Astrocyte (in vitro differentiated cells and primary cell): ENCODE results near the gene GBE1. TPM values are rescaled to one million over a fixed set of nuclear protein-coding genes. Genes with fewer than 3 reads are reported as not detected.

Experiments
- DNase-seq: peaks from one replicate; pipeline ENCODE4 v3.0.0-alpha.2; 2010; ENCODE audit warnings: low read depth
- FAIRE-seq: peaks from 2 replicates; lab custom pipeline; 2011; peaks lifted over from hg19 to GRCh38; lab: Jason Lieb, UNC
- H2AFZ ChIP-seq: 2 replicates; pipeline ENCODE4 v1.6.0; 2012; ENCODE audit warnings: low read depth, low read length, inconsistent platforms
- H3K27ac ChIP-seq: 2 replicates; pipeline ENCODE4 v1.5.1; 2011; ENCODE audit warnings: low read depth, low read length, inconsistent platforms
- H3K27me3 ChIP-seq: 2 replicates; pipeline ENCODE4 v1.6.0; 2011; ENCODE audit warnings: low read length, inconsistent platforms; ENCODE audit not compliant: insufficient read depth
- H3K36me3 ChIP-seq: 2 replicates; pipeline ENCODE4 v1.5.1; 2011; ENCODE audit warnings: low read length, inconsistent platforms; ENCODE audit not compliant: insufficient read depth
- H3K4me1 ChIP-seq: 2 replicates; pipeline ENCODE4 v1.5.1; 2011; ENCODE audit warnings: low read length, inconsistent platforms; ENCODE audit not compliant: insufficient read depth
- H3K4me2 ChIP-seq: 2 replicates; pipeline ENCODE4 v1.6.0; 2012; ENCODE audit warnings: low read length, inconsistent platforms
- H3K4me3 ChIP-seq: 2 replicates; pipeline ENCODE4 v1.5.1; 2011; ENCODE audit warnings: low read depth, mild to moderate bottlenecking, low read length, inconsistent platforms; ENCODE audit not compliant: insufficient read depth
- H3K79me2 ChIP-seq: 2 replicates; pipeline ENCODE4 v1.6.0; 2012; ENCODE audit warnings: mild to moderate bottlenecking, low read length, inconsistent platforms; ENCODE audit not compliant: insufficient read depth
- H3K9ac ChIP-seq: 2 replicates; pipeline ENCODE4 v1.6.0; 2012; ENCODE audit warnings: mild to moderate bottlenecking, low read length, inconsistent platforms
- H3K9me3 ChIP-seq: 2 replicates; pipeline ENCODE4 v1.5.1; 2012; ENCODE audit warnings: low read depth, mild to moderate bottlenecking, low read length, inconsistent platforms; ENCODE audit not compliant: insufficient read depth
- H4K20me1 ChIP-seq: 2 replicates; pipeline ENCODE4 v1.6.0; 2012; ENCODE audit warnings: low read length, inconsistent platforms; ENCODE audit not compliant: insufficient read depth
- H3K27ac Mint-ChIP-seq: one replicate; pipeline ENCODE4 v1.8.0; 2021; ENCODE audit warnings: mild to moderate bottlenecking, mixed read lengths; ENCODE audit not compliant: unreplicated experiment
- H3K27me3 Mint-ChIP-seq: one replicate; pipeline ENCODE4 v1.8.0; 2021; ENCODE audit warnings: low read depth, mixed read lengths; ENCODE audit not compliant: unreplicated experiment
- H3K36me3 Mint-ChIP-seq: one replicate; pipeline ENCODE4 v1.8.0; 2021; ENCODE audit warnings: low read depth, mixed read lengths; ENCODE audit not compliant: unreplicated experiment
- H3K4me1 Mint-ChIP-seq: one replicate; pipeline ENCODE4 v1.8.0; 2021; ENCODE audit warnings: low read depth, mixed read lengths; ENCODE audit not compliant: unreplicated experiment
- H3K4me3 Mint-ChIP-seq: one replicate; pipeline ENCODE4 v1.8.0; 2021; ENCODE audit warnings: mild to moderate bottlenecking, moderate library complexity, mixed read lengths; ENCODE audit not compliant: unreplicated experiment
- H3K9me3 Mint-ChIP-seq: one replicate; pipeline ENCODE4 v1.8.0; 2021; ENCODE audit warnings: mild to moderate bottlenecking, mixed read lengths; ENCODE audit not compliant: unreplicated experiment
- EZH2 ChIP-seq: IDR thresholded peaks from 2 replicates; pipeline ENCODE4 v1.6.1; 2012; ENCODE audit warnings: mild to moderate bottlenecking, low read length, inconsistent platforms; ENCODE audit not compliant: insufficient read depth
- total RNA-seq: library from RNA; stranded (reverse); gene quantifications from 2 replicates; pipeline ENCODE4 v1.2.1, GENCODE V29; 2021
- TF ChIP-seq, protein P1 (sequence below): IDR thresholded peaks from 2 replicates; pipeline ENCODE4 v1.5.1; 2011; ENCODE audit warnings: low read depth, mild to moderate bottlenecking, inconsistent platforms, low read length, moderate library complexity; ENCODE audit not compliant: insufficient read depth

Gene GBE1
- total RNA-seq, 1 donor from 2014 or later: 58.6 TPM

DNA sequence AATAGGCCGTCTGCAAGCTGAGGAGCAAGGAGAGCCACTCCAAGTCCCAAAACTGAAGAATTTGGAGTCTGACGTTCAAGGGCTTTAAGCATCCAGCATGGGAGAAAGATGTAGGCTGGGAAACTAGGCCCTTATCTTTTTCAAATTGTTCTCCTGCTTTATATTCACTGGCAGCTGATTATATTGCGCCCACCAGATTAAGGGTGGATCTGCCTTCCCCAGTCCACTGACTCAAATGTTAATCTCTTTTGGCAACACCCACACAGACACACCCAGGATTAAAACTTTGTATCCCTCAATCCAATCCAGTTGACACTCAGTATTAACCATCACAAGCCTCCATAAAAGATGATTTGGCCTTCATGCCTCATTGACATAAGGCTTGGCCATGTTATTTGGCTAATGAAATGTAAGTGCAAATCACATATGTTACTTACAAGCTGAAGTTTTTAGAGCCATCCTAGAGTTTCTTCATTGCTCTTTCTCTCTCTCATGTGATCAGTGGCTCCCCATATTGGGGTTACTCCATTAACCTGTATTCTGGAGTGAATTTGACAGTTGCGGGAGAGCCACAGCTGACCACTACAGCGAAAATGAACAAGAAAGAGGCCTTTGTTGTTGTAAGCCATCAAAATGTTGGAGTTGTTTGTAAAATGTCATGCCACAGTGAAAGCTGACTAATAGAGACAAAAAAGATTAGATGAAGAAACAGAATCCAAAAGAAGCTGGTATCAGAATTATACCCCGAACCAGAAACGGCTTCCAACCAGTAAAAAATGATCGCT is 61.7 kb downstream of the GBE1 start:
- FAIRE-seq: no peak
- no peak for TF ChIP-seq EZH2

DNA sequence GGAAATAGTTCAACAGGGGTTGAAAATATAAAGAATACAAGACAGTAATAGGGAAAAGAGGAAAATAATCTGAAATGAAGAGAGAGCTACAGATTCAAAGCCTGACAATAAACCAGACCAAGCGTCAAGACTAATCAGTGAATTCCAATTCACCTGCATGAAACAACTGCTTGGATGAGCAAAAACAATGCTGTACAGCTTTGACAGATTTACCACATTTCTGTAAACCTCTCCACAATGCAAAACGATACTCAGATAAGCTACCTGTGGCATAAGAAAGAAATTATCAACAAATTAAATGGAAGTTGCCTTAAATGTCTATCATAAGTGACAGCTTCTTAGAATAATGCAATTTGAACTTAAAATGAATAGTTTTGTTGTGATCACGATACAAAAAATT is 65.4 kb downstream of the GBE1 start:
- peaks cover 1% of the 10 kb centered on the region for H3K4me1 Mint-ChIP-seq
- DNase-seq: no peak

More for the DNA sequence above, 61.7 kb downstream of the GBE1 start:
- no peaks in the 10 kb centered on the region for H4K20me1 ChIP-seq
- no peaks in the 10 kb centered on the region for H3K36me3 ChIP-seq
- H3K4me1 ChIP-seq: no peaks in the 10 kb centered on the region
- H2AFZ ChIP-seq: no peak overlapping the region
- DNase-seq: no peak
- Mint-ChIP-seq H3K27me3 (no peaks in the 10 kb centered on the region), H3K4me3 (no peak overlapping the region), H3K9me3 (no peaks in the 10 kb centered on the region), H3K27ac (no peak overlapping the region), H3K36me3 (no peaks in the 10 kb centered on the region), H3K4me1 (no peaks in the 10 kb centered on the region)
- no peak overlapping the region for H3K27ac ChIP-seq
- H3K79me2 ChIP-seq: no peaks in the 10 kb centered on the region
- H3K9me3 ChIP-seq: no peaks in the 10 kb centered on the region
- no peaks in the 10 kb centered on the region for H3K27me3 ChIP-seq
- no peak overlapping the region for H3K4me3 ChIP-seq
- H3K4me2 ChIP-seq: no peak overlapping the region
- no peak overlapping the region for H3K9ac ChIP-seq

DNA sequence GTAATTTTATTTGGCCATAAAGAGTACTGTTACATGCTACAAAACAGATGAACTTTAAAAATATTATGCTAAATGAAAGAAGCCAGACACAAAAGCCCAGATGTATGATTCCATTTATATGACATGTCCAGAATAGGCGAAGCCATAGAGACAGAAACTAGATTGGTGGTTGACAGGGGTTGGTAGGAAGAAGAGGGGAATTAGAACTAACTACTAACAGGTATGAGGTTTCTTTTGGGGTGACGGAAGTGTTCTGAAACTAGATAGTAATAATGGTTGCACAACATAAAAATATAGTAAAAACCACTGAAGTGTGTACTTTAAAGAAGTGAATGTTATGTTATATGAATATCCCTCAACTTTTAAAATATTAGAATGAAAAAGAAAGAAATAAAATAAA is 66.1 kb downstream of the GBE1 start:
- FAIRE-seq (no peak), DNase-seq (no peak)
- Histone ChIP-seq H3K36me3 (no peaks in the 10 kb centered on the region), H3K4me1 (no peaks in the 10 kb centered on the region), H2AFZ (no peak overlapping the region), H3K79me2 (no peaks in the 10 kb centered on the region), H3K4me2 (no peak overlapping the region), H3K4me3 (no peak overlapping the region), H3K9ac (no peak overlapping the region), H3K27me3 (no peaks in the 10 kb centered on the region), H3K27ac (no peak overlapping the region), H3K9me3 (no peaks in the 10 kb centered on the region), H4K20me1 (no peaks in the 10 kb centered on the region)
- peaks cover 1% of the 10 kb centered on the region for H3K4me1 Mint-ChIP-seq
- no peak overlapping the region for H3K27ac Mint-ChIP-seq
- H3K9me3 Mint-ChIP-seq: no peaks in the 10 kb centered on the region
- H3K36me3 Mint-ChIP-seq: peaks cover 4% of the 10 kb centered on the region
- TF ChIP-seq, protein P1, sequence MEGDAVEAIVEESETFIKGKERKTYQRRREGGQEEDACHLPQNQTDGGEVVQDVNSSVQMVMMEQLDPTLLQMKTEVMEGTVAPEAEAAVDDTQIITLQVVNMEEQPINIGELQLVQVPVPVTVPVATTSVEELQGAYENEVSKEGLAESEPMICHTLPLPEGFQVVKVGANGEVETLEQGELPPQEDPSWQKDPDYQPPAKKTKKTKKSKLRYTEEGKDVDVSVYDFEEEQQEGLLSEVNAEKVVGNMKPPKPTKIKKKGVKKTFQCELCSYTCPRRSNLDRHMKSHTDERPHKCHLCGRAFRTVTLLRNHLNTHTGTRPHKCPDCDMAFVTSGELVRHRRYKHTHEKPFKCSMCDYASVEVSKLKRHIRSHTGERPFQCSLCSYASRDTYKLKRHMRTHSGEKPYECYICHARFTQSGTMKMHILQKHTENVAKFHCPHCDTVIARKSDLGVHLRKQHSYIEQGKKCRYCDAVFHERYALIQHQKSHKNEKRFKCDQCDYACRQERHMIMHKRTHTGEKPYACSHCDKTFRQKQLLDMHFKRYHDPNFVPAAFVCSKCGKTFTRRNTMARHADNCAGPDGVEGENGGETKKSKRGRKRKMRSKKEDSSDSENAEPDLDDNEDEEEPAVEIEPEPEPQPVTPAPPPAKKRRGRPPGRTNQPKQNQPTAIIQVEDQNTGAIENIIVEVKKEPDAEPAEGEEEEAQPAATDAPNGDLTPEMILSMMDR: no peak
- TF ChIP-seq EZH2: no peak
- no peaks in the 10 kb centered on the region for H3K27me3 Mint-ChIP-seq
- no peak overlapping the region for H3K4me3 Mint-ChIP-seq

More for the DNA sequence above, 65.4 kb downstream of the GBE1 start:
- H3K9ac ChIP-seq: no peak overlapping the region
- Mint-ChIP-seq H3K27me3 (no peaks in the 10 kb centered on the region), H3K4me3 (no peak overlapping the region), H3K36me3 (peaks cover 3% of the 10 kb centered on the region), H3K27ac (no peak overlapping the region), H3K9me3 (no peaks in the 10 kb centered on the region)
- no peak overlapping the region for H3K4me2 ChIP-seq
- no peaks in the 10 kb centered on the region for H3K27me3 ChIP-seq
- H3K27ac ChIP-seq: no peak overlapping the region
- H3K36me3 ChIP-seq: no peaks in the 10 kb centered on the region
- no peaks in the 10 kb centered on the region for H3K9me3 ChIP-seq
- H3K4me1 ChIP-seq: no peaks in the 10 kb centered on the region
- H3K79me2 ChIP-seq: no peaks in the 10 kb centered on the region
- FAIRE-seq: no peak
- H4K20me1 ChIP-seq: no peaks in the 10 kb centered on the region
- H3K4me3 ChIP-seq: no peak overlapping the region
- no peak overlapping the region for H2AFZ ChIP-seq
- TF ChIP-seq EZH2: no peak
- TF ChIP-seq, protein P1: no peak
